Transverse colon (tissue), 4 donors: ENCODE data around the gene SCN2A.

Experiments
- POLR2A ChIP-seq: fragments of 450-650 bp; IDR thresholded peaks from one replicate; pipeline ENCODE4 v1.6.1; 2016; ENCODE audit warnings: antibody characterized with exemption, mild to moderate bottlenecking, moderate library complexity
- POLR2AphosphoS5 ChIP-seq, 3 donors: sonication (generic); formaldehyde crosslinking; IDR thresholded peaks; one replicate each; pipeline ENCODE4 v1.6.1; 2016; ENCODE audit warnings: antibody characterized with exemption in 3 of 3
- TF ChIP-seq, protein P1 (sequence below), 5 experiments: fragments of 200-600 bp in 3 of 5; fragments of 450-650 bp in 2 of 5; sonication (generic) in 3 of 5; IDR thresholded peaks; 1 replicate in 2 of 5; 2 replicates in 3 of 5; pipeline ENCODE4 v1.5.1; 2016 to 2017; ENCODE audit warnings: antibody characterized with exemption in 5 of 5, inconsistent platforms in 3 of 5, mild to moderate bottlenecking in 2 of 5, moderate library complexity in 1 of 5

DNA sequence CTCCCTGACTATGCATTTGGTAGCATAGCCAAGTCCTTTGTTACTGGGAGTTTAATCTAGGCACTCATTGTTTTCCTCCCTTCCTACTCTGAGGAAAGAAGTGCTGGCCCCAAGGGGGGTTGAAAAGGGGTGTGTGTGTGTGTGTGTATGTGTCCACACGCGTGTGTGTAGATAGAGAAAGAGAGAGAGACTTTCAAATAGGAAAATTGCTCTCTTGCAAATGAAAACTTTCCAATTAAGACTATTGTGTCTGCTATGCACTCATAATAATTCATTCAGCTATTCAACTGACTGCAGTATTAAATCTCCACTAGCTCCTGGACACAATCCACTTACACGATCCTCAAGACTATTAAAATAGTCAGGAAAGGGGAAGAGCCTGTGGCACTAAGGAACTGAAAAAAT lies 137.4 kb downstream of the SCN2A start:
- TF ChIP-seq, protein P1, sequence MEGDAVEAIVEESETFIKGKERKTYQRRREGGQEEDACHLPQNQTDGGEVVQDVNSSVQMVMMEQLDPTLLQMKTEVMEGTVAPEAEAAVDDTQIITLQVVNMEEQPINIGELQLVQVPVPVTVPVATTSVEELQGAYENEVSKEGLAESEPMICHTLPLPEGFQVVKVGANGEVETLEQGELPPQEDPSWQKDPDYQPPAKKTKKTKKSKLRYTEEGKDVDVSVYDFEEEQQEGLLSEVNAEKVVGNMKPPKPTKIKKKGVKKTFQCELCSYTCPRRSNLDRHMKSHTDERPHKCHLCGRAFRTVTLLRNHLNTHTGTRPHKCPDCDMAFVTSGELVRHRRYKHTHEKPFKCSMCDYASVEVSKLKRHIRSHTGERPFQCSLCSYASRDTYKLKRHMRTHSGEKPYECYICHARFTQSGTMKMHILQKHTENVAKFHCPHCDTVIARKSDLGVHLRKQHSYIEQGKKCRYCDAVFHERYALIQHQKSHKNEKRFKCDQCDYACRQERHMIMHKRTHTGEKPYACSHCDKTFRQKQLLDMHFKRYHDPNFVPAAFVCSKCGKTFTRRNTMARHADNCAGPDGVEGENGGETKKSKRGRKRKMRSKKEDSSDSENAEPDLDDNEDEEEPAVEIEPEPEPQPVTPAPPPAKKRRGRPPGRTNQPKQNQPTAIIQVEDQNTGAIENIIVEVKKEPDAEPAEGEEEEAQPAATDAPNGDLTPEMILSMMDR (IDR thresholded peaks at IDR 0.05): no peak
- no peak for TF ChIP-seq POLR2A
- no peak for TF ChIP-seq POLR2AphosphoS5 (IDR thresholded peaks at IDR 0.05)
